ENCODE results near the gene WHRN.

- no peak for TF ChIP-seq CTCF (IDR thresholded peaks at IDR 0.05; ENCODE audit: insufficient read depth, low read length)
- TF ChIP-seq GABPA (IDR thresholded peaks at IDR 0.05; ENCODE audit: low read depth) = no peak
- TF ChIP-seq REST (IDR thresholded peaks at IDR 0.05; ENCODE audit: insufficient replicate concordance, low read depth) = no peak
- TF ChIP-seq POLR2AphosphoS5 (IDR thresholded peaks at IDR 0.05; ENCODE audit: low read depth) = no peak
- no peak for TF ChIP-seq SPI1 (IDR thresholded peaks at IDR 0.05; ENCODE audit: borderline replicate concordance, low read depth)
Measured at GRCh38 chr9:114395334-114395617, 110.0 kb downstream of the WHRN start.
